Brain microvascular endothelial cell (primary cell): ENCODE results near the gene GOLGA6A.
"Not testable (repeated sequence)": the region's sequence is repeated elsewhere in the genome, so short reads cannot be mapped to it uniquely, and the experiment has no call there.

Source experiments
- DNase-seq: peaks from one replicate; pipeline ENCODE4 v3.0.0-alpha.2; 2020
- H3K27ac ChIP-seq: fragments of 250-450 bp; sonication (Bioruptor Pico); 2 replicates; pipeline ENCODE4 v1.5.1; 2020; ENCODE audit warnings: mild to moderate bottlenecking, moderate library complexity
- H3K27me3 ChIP-seq: fragments of 250-450 bp; sonication (Bioruptor Pico); replicated peaks from 2 replicates; pipeline ENCODE4 v1.5.1; 2020; ENCODE audit warnings: mild to moderate bottlenecking
- H3K36me3 ChIP-seq: fragments of 250-450 bp; sonication (Bioruptor Pico); replicated peaks from 2 replicates; pipeline ENCODE4 v1.5.1; 2020; ENCODE audit warnings: mild to moderate bottlenecking
- H3K4me3 ChIP-seq: 2 replicates; pipeline ENCODE4 v1.5.1; 2011; ENCODE audit warnings: low read depth, mild to moderate bottlenecking, control low read depth, low read length, moderate library complexity
- CTCF ChIP-seq: IDR thresholded peaks from 2 replicates; pipeline ENCODE4 v1.5.1; 2011; ENCODE audit warnings: low read depth, mild to moderate bottlenecking, moderate library complexity, low read length, control low read depth, inconsistent platforms; ENCODE audit errors: missing control alignments
- in situ Hi-C: cut with HindIII; loops from 2 replicates; pipeline ENCODE4 v1.10.0; 2017; ENCODE audit warnings: low sequenced_read_pairs, low pct_ligation_motif_present

Gene GOLGA6A

GRCh38 chr15:74072614-74073337 is 9.6 kb downstream of the GOLGA6A start:
- DNase-seq, H3K27me3 ChIP-seq, H3K4me3 ChIP-seq, H3K36me3 ChIP-seq, H3K27ac ChIP-seq, in situ Hi-C loops: not testable (repeated sequence)
- peak; percentile 38 for TF ChIP-seq CTCF

GRCh38 chr15:74072132-74072531 is 10.2 kb downstream of the GOLGA6A start:
- H3K4me3 ChIP-seq, in situ Hi-C loops: not testable (repeated sequence)

GRCh38 chr15:74071645-74072044 is 10.7 kb downstream of the GOLGA6A start:
- DNase-seq, H3K27me3 ChIP-seq, H3K4me3 ChIP-seq, in situ Hi-C loops, H3K36me3 ChIP-seq, H3K27ac ChIP-seq: not testable (repeated sequence)

More at GRCh38 chr15:74072132-74072531, 10.2 kb downstream of the GOLGA6A start:
- not testable (repeated sequence) for H3K27ac ChIP-seq, H3K27me3 ChIP-seq, H3K36me3 ChIP-seq, DNase-seq

GRCh38 chr15:74065684-74066411 is 16.5 kb downstream of the GOLGA6A start:
- H3K27ac ChIP-seq, DNase-seq, H3K4me3 ChIP-seq, in situ Hi-C loops, H3K36me3 ChIP-seq, H3K27me3 ChIP-seq: not testable (repeated sequence)
- peak; percentile 31 for TF ChIP-seq CTCF

- H3K27ac ChIP-seq, DNase-seq, in situ Hi-C loops, H3K36me3 ChIP-seq, H3K27me3 ChIP-seq, H3K4me3 ChIP-seq: not testable (repeated sequence)
These were observed 17.5 kb downstream of the GOLGA6A start for GRCh38 chr15:74064822-74065221.

- H3K36me3 ChIP-seq, H3K27ac ChIP-seq, H3K27me3 ChIP-seq, in situ Hi-C loops, H3K4me3 ChIP-seq, DNase-seq: not testable (repeated sequence)
These were observed 18.2 kb downstream of the GOLGA6A start for GRCh38 chr15:74064183-74064582.

GRCh38 chr15:74063425-74064146 is 18.8 kb downstream of the GOLGA6A start:
- H3K4me3 ChIP-seq, DNase-seq, H3K36me3 ChIP-seq, H3K27ac ChIP-seq, H3K27me3 ChIP-seq, in situ Hi-C loops: not testable (repeated sequence)

GRCh38 chr15:74062671-74063070 is 19.7 kb downstream of the GOLGA6A start:
- Histone ChIP-seq H3K27ac (no peak overlapping the region), H3K36me3 (no peaks in the 10 kb centered on the region), H3K27me3 (no peaks in the 10 kb centered on the region), H3K4me3 (no peak overlapping the region)
- in situ Hi-C loops: no loop called here
- no peak for DNase-seq
- no peak for TF ChIP-seq CTCF
